Measurements from ENCODE around the gene NOX5. TPM values are rescaled to one million over a fixed set of nuclear protein-coding genes. Genes with fewer than 3 reads are reported as not detected.

NOX5 gene
- polyA plus RNA-seq, 2 of the 4 experiments (the other 2 are of a cell fraction) = 0.19 to 0.22 TPM

DNA sequence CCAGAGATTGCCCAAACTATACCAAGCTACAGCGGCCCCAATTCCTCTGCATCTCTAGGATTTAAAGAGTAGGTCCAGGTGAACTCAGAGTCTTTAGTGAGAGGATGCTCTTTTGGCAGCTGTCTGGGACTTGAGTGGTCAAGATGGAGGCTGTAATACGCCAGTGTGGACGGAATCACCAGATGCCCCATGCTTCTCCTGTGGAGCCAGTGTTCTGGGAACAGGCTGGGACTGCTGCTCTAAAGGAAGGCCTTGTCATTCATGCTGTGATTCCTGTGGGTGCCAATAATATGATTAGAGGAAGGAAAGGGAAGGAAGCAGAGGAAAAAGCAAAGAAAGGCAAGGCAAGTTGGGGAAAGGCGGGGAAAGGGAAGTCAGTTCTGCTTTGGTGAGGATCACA is 17.4 kb upstream of the NOX5 start:
- ChIA-PET CTCF (interaction anchor here (1.2 to 2.2 kb wide), 4 partner anchors 11 to 662 kb away, joined by 3 to 8 read pairs (median 6); no protein-coding TSS in a partner anchor), POLR2A (no interaction called here)
- TF ChIP-seq CHD4 (IDR thresholded peaks at IDR 0.05; ENCODE audit: borderline replicate concordance) (no peak), RARB (CRISPR knock-in tag; IDR thresholded peaks at IDR 0.05) (no peak), EHF (CRISPR knock-in tag; IDR thresholded peaks at IDR 0.05) (no peak), JUNB (IDR thresholded peaks at IDR 0.05) (no peak), ESRRA (IDR thresholded peaks at IDR 0.05; ENCODE audit: borderline replicate concordance, low read length) (no peak), MAZ (IDR thresholded peaks at IDR 0.05; ENCODE audit: borderline replicate concordance, low read depth, low read length) (no peak), RAD21 (conservative IDR thresholded peaks at IDR 0.05 in 1 of 2, IDR thresholded peaks at IDR 0.05 in 1 of 2) (no peak), CBX2 (IDR thresholded peaks at IDR 0.05; ENCODE audit: borderline replicate concordance, low read depth) (no peak), ZNF302 (CRISPR knock-in tag; IDR thresholded peaks at IDR 0.05) (no peak), JUN (IDR thresholded peaks at IDR 0.05) (no peak), HOXA7 (CRISPR knock-in tag; IDR thresholded peaks at IDR 0.05) (no peak), GATA3 (IDR thresholded peaks at IDR 0.05; ENCODE audit: borderline replicate concordance) (no peak), HOXB13 (CRISPR knock-in tag; IDR thresholded peaks at IDR 0.05; ENCODE audit: low read depth) (no peak), HOXB5 (CRISPR knock-in tag; IDR thresholded peaks at IDR 0.05) (no peak)
- TF ChIP-seq, protein P1, sequence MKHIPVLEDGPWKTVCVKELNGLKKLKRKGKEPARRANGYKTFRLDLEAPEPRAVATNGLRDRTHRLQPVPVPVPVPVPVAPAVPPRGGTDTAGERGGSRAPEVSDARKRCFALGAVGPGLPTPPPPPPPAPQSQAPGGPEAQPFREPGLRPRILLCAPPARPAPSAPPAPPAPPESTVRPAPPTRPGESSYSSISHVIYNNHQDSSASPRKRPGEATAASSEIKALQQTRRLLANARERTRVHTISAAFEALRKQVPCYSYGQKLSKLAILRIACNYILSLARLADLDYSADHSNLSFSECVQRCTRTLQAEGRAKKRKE (CRISPR knock-in tag; IDR thresholded peaks at IDR 0.05; ENCODE audit: low read depth) = no peak
- 83% methylated on average over 4 of the region's 4 CpGs for WGBS (ENCODE audit: missing lambda C conversion rate)
- no peak overlapping the region for H3K4me2 ChIP-seq
- H3K4me1 ChIP-seq = no peaks in the 10 kb centered on the region
- ATAC-seq (no peak), FAIRE-seq (no peak), DNase-seq (ENCODE audit: low read depth in 1 of 2, low spot score in 1 of 2) (no peak)
- no peaks in the 10 kb centered on the region for H3K9me3 ChIP-seq
- H3K4me3 ChIP-seq = no peak overlapping the region
- no peak overlapping the region for H3K27ac ChIP-seq

DNA sequence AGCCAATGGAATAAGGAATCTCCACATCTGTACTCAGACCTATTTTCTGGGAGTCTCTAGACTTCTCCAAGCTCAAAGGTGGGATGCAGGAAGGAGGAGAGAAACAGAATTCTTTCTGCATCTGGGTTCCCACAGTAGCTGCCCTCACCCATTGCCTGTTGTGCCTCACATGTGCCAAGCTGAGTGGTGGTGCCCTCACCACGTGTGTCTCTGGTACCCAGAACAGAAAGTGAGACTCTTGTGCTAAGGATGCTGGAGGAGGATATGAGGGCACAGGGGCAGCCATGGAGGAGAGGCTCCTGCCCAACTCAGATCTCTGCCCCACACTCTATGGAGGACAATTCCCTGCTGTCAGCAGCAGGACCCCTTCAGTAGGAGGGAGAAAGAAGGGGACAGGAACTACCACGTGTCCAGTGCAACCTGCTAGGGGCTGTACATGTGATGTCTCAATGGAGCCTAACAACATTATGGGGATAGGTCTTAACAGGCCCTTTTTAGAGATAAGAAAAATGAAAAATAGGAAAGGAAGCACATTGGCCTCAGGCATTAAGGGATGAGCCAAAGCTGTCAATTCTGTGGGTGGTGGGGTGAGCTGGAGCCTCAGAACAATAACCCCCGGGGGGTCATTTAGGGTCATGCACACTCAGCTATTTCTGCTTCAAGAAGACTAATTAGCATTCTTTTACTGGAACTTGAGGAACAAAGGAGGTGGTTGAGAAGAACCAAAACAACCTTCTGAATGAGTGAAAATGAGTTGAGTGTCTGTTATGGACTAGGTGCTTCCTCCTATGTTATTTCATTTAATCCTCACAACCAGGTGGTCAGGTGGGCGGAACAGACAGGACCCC is 16.3 kb upstream of the NOX5 start:
- DNase-seq (ENCODE audit: low read depth in 1 of 2, low spot score in 1 of 2) = no peak
- WGBS (ENCODE audit: missing lambda C conversion rate) = 24% methylated on average over 4 of the region's 4 CpGs
- Histone ChIP-seq H3K4me1 (no peaks in the 10 kb centered on the region), H3K9me3 (no peaks in the 10 kb centered on the region), H3K27ac (no peak overlapping the region), H3K4me2 (no peak overlapping the region), H3K4me3 (no peak overlapping the region)
- no peak for FAIRE-seq
- no peak for ATAC-seq
- POLR2A ChIA-PET = no interaction called here
- peak; percentile 20 for TF ChIP-seq MAFK (IDR thresholded peaks at IDR 0.05; ENCODE audit: partially characterized antibody)
- TF ChIP-seq RNF2 (IDR thresholded peaks at IDR 0.05; ENCODE audit: borderline replicate concordance, low read depth) = no peak
- CTCF ChIA-PET = interaction anchor here (0.9 to 2.2 kb wide), 4 partner anchors 9 to 42 kb away, joined by 3 to 8 read pairs (median 6); no protein-coding TSS in a partner anchor

- Histone ChIP-seq H3K9me3 (no peaks in the 10 kb centered on the region), H3K4me2 (no peak overlapping the region), H3K4me3 (no peak overlapping the region), H3K27ac (no peak overlapping the region), H3K4me1 (no peaks in the 10 kb centered on the region)
- ChIA-PET POLR2A (no interaction called here), CTCF (interaction anchor here (0.9 to 2.3 kb wide), 3 partner anchors 8 to 41 kb away, joined by 3 to 10 read pairs (median 6); no protein-coding TSS in a partner anchor)
- TF ChIP-seq CEBPB (IDR thresholded peaks at IDR 0.05) = no peak
- TF ChIP-seq, protein P2, sequence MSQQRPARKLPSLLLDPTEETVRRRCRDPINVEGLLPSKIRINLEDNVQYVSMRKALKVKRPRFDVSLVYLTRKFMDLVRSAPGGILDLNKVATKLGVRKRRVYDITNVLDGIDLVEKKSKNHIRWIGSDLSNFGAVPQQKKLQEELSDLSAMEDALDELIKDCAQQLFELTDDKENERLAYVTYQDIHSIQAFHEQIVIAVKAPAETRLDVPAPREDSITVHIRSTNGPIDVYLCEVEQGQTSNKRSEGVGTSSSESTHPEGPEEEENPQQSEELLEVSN (IDR thresholded peaks at IDR 0.05; ENCODE audit: borderline replicate concordance, low read depth) = no peak
- no peak for TF ChIP-seq SMC3 (IDR thresholded peaks at IDR 0.05)
- no peak for TF ChIP-seq REST (IDR thresholded peaks at IDR 0.05)
- no peak for TF ChIP-seq BHLHE40 (IDR thresholded peaks at IDR 0.05; ENCODE audit: low read depth, low read length)
- TF ChIP-seq CTCF (IDR thresholded peaks at IDR 0.05) = no peak
- TF ChIP-seq, protein P3, sequence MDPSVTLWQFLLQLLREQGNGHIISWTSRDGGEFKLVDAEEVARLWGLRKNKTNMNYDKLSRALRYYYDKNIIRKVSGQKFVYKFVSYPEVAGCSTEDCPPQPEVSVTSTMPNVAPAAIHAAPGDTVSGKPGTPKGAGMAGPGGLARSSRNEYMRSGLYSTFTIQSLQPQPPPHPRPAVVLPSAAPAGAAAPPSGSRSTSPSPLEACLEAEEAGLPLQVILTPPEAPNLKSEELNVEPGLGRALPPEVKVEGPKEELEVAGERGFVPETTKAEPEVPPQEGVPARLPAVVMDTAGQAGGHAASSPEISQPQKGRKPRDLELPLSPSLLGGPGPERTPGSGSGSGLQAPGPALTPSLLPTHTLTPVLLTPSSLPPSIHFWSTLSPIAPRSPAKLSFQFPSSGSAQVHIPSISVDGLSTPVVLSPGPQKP (IDR thresholded peaks at IDR 0.05; ENCODE audit: low read depth, low read length) = no peak
- TF ChIP-seq, protein P4, sequence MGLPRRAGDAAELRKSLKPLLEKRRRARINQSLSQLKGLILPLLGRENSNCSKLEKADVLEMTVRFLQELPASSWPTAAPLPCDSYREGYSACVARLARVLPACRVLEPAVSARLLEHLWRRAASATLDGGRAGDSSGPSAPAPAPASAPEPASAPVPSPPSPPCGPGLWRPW (IDR thresholded peaks at IDR 0.05) = no peak
- TF ChIP-seq JUNB (IDR thresholded peaks at IDR 0.05) = no peak
- WGBS (ENCODE audit: missing lambda C conversion rate) = 44% methylated on average over 6 of the region's 6 CpGs
- no peak for DNase-seq (ENCODE audit: low read depth in 1 of 2, low spot score in 1 of 2)
- no peak for ATAC-seq
- FAIRE-seq = no peak
These were observed 15.4 kb upstream of the NOX5 start for GRCh38 chr15:68999091-68999490.

All from A549 (cell line).